ENCODE results near the gene BTRC.

- TF ChIP-seq USF2 (CRISPR knock-in tag; IDR thresholded peaks at IDR 0.05) (no peak), NFYB (CRISPR knock-in tag; conservative IDR thresholded peaks at IDR 0.05; ENCODE audit: low read depth) (no peak), CTCF (IDR thresholded peaks at IDR 0.05) (no peak), MXD4 (CRISPR knock-in tag; IDR thresholded peaks at IDR 0.05; ENCODE audit: borderline replicate concordance) (no peak), ZBTB21 (CRISPR knock-in tag; IDR thresholded peaks at IDR 0.05; ENCODE audit: borderline replicate concordance) (no peak), CREB1 (CRISPR knock-in tag; IDR thresholded peaks at IDR 0.05) (no peak)
Measured at GRCh38 chr10:101575580-101576210, 221.7 kb downstream of the BTRC start.
